Activated CD4-positive, alpha-beta T cell treated with anti-CD3 and anti-CD28 coated beads for 36 hours (primary cell): Measurements from ENCODE around the gene RARRES2. TPM values are rescaled to one million over a fixed set of nuclear protein-coding genes. Genes with fewer than 3 reads are reported as not detected.

Source experiments
- ATAC-seq: fragments of 200-7000 bp; cut with Tn5 transposase; one replicate; pipeline ENCODE4 v1.10.0; 2021; ENCODE audit warnings: mild to moderate bottlenecking, moderate library complexity
- CTCF ChIA-PET: fragments of 350-600 bp; sonication (Branson Sonifier 250); formaldehyde crosslinking; loops from one replicate; lab custom pipeline; 2021; ENCODE audit warnings: antibody characterized with exemption; lab: Charles Lee
- POLR2A ChIA-PET: fragments of 350-600 bp; sonication (Branson Sonifier 250); formaldehyde crosslinking; loops from one replicate; lab custom pipeline; 2021; ENCODE audit warnings: antibody characterized with exemption, inconsistent platforms; lab: Charles Lee
- DNase-seq: peaks from one replicate; pipeline ENCODE4 v3.0.0-alpha.2; 2020
- H3K27ac Mint-ChIP-seq: one replicate; pipeline ENCODE4 v1.8.0; 2021; ENCODE audit warnings: mixed read lengths
- H3K27me3 Mint-ChIP-seq: one replicate; pipeline ENCODE4 v1.8.0; 2021; ENCODE audit warnings: mixed read lengths
- H3K36me3 Mint-ChIP-seq: one replicate; pipeline ENCODE4 v1.8.0; 2021; ENCODE audit warnings: low read depth, mixed read lengths
- H3K4me1 Mint-ChIP-seq: one replicate; pipeline ENCODE4 v1.8.0; 2021; ENCODE audit warnings: mixed read lengths
- H3K4me3 Mint-ChIP-seq: one replicate; pipeline ENCODE4 v1.8.0; 2021; ENCODE audit warnings: mild to moderate bottlenecking, moderate library complexity, mixed read lengths
- H3K9me3 Mint-ChIP-seq: one replicate; pipeline ENCODE4 v1.8.0; 2021; ENCODE audit warnings: low read depth, mixed read lengths
- intact Hi-C, 2 experiments: fragments of 100-400 bp; cut with DNase I in 1 of 2; cut with micrococcal nuclease in 1 of 2; formaldehyde crosslinking; loops; one replicate each; pipeline versions ENCODE4 v1.14.2 to v1.15.1; 2022 to 2024; cut with DNase I, micrococcal nuclease
- total RNA-seq, 2 experiments: library from RNA; stranded (reverse); gene quantifications; one replicate each; pipeline ENCODE4 v1.2.3, GENCODE V29; 2021

RARRES2 gene
- total RNA-seq, 2 experiments from 2014 or later, result not detected

DNA sequence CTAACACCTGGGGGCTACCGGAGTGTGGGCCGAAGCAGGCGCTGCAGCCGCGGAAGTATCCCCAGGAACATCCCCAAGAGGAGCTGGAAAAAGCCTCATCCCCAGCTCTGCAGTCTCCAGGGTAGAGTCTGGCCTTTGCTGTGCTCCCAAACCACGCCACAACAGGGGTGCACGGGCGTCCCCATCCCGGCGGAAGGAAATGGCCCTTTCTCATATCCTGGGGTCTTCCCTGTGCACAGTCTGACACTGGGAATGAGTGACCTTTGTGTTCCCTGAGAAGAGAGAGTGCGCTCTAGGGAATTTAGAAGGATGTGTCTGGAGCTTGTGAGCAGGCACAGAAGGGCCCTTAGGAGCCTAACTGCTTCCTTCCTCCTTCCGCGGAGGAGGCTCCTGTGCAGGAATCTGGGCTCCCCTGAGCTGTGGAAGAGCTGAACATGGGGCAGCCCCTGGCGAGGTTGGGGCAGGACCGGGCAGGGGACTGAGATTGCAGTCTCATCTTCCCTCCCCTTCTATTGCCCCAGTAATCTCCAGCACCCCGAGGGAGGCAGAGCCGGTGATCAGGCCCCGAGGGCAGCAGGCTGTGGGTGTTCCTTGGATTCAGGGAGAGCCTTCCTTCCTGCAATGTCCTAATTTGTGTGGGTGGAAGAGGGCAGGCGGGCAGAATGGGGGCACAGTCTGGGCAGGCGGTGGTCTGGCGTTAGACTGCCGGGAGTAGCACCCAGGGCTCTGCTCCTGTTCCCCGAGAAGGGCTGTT lies 28.5 kb upstream of the RARRES2 start:
- peaks cover 25% of the 10 kb centered on the region for H3K36me3 Mint-ChIP-seq
- DNase-seq, result no peak
- H3K9me3 Mint-ChIP-seq, result no peaks in the 10 kb centered on the region
- peak overlapping the region; percentile 90 for H3K4me3 Mint-ChIP-seq
- intact Hi-C loops, result loop anchor here (1.0 to 10.0 kb wide), 7 partner anchors 9 to 975 kb away; partner anchors contain the start of genes ACTR3C (in 1 of the 2), GIMAP4 (in 1 of the 2), LRRC61 (in 1 of the 2) and NUB1 (in 1 of the 2)
- no peaks in the 10 kb centered on the region for H3K27me3 Mint-ChIP-seq
- peaks cover 40% of the 10 kb centered on the region for H3K4me1 Mint-ChIP-seq
- peak overlapping the region; percentile 97 for H3K27ac Mint-ChIP-seq
- CTCF ChIA-PET, result interaction anchor here (0.7 to 1.4 kb wide), 4 partner anchors 8 to 385 kb away, joined by 3 to 5 read pairs (median 4); a partner anchor contains a TSS
- POLR2A ChIA-PET, result interaction anchor here (0.5 to 1.2 kb wide), 5 partner anchors 8 to 385 kb away, joined by 3 to 7 read pairs (median 4); a partner anchor contains a TSS
- ATAC-seq, result no peak

DNA sequence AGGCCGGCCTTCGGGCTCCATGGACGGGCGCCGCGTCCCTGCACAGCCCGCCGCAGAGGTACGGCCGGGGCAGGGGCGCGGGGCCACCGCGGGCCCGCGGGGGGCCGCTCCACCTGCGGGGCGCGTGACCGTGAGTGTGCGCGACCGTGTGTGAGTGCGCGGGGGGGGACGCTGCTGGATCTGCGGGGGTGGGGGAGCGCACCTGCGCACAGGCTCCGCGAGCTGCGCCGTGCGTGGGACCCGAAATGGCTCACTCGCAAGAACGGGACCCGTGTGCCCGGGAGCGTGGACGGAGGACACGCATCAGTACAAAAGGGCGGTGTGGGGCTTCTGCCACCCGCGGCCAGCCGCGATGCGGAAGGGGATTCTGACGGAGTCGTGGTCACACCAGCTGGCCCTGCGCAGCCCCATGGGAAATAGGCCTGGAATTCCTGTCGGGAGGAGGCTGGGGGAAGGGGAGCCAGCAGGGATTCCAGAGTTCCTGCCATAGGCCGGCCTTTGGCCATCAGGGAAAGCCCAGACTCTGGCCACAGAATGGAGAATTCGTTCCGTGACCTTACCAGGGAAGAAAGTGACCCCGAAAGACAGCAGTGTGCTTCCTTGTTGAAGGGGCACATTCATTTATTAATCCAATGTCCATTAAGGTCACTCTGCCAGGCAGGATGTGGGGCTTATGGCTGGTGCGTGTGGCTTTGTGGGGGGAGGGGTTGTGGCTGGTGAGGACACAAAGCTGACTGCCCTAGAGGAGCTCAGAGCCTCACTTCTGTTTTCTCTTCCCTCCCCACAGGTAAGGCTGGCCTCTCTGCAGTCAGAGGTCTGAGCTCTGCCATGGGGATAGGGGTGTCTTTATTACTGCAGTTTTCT lies 27.7 kb upstream of the RARRES2 start:
- H3K27me3 Mint-ChIP-seq, result no peaks in the 10 kb centered on the region
- ATAC-seq (peak; percentile 30), DNase-seq (peak; percentile 70)
- no peaks in the 10 kb centered on the region for H3K9me3 Mint-ChIP-seq
- CTCF ChIA-PET, result interaction anchor here (0.7 to 1.4 kb wide), 5 partner anchors 9 to 386 kb away, joined by 3 to 5 read pairs (median 3); a partner anchor contains a TSS
- H3K36me3 Mint-ChIP-seq, result peaks cover 25% of the 10 kb centered on the region
- intact Hi-C loops, result loop anchor here (1.0 to 5.0 kb wide), 6 partner anchors 10 to 388 kb away; partner anchors contain the start of genes ZNF775 (in 2 of the 2), ACTR3C (in 1 of the 2), GIMAP4 (in 1 of the 2) and LRRC61 (in 1 of the 2)
- H3K4me3 Mint-ChIP-seq, result peak overlapping the region; percentile 90
- POLR2A ChIA-PET, result interaction anchor here (0.5 to 1.2 kb wide), 4 partner anchors 9 to 36 kb away, joined by 3 to 5 read pairs (median 4); a partner anchor contains a TSS
- H3K4me1 Mint-ChIP-seq, result peaks cover 39% of the 10 kb centered on the region
- peak overlapping the region; percentile 97 for H3K27ac Mint-ChIP-seq

DNA sequence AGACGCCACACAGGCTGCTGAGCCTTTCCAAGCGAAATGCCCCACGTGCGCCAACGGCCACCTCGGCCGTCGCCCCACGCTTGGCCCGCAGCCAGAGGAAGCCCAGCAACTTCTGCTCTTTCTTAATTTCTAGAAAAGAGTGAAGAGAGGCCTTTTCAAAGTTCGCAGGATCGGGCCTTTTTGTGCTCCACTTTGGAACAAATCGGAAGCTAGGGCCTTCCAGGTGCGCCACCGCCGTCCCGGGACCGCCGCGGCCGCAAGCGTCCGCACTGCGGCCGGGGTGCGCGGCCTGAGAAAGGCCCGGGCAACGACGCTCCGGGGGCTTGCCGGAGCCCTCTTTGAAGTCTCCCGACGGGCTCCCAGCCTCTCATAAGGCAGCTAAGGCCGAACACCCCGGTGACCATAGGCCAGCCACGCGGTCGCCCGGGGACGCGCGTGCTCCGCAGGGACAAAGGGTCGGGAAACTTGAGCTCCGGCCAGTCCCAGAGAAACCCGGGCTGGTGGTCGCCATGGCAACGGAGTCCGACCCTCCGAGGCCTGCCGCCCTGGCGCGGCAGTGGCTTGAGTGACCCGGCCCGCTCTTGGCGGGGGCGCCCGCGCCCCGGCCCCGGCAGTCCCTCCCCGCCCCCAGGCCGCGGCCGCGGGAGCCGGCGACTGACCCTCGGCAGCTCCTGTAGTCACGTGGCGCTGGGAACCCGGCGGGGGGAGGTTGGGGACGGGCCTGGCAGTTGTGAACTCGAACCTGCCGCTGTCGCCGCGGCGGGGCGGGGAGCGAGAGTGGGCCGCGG lies 26.9 kb upstream of the RARRES2 start, which contains the start of gene REPIN1:
REPIN1 (plus strand) TSS at position 727 of the 788 bp plus-strand sequence. CDS start 890 bp downstream, outside the sequence.
- no peaks in the 10 kb centered on the region for H3K9me3 Mint-ChIP-seq
- ChIA-PET CTCF (interaction anchor here (0.6 to 1.4 kb wide), 4 partner anchors 10 to 387 kb away, joined by 3 to 4 read pairs (median 3); no protein-coding TSS in a partner anchor), POLR2A (interaction anchor here (1.2 kb wide), 1 partner anchor 37 kb away, joined by 3 read pairs; a partner anchor contains a TSS)
- H3K27ac Mint-ChIP-seq, result peak within 1 kb of the TSS; percentile 97
- peaks cover 37% of the 10 kb centered on the region for H3K4me1 Mint-ChIP-seq
- peak; percentile 88 for DNase-seq
- H3K4me3 Mint-ChIP-seq, result peak within 1 kb of the TSS; percentile 90
- H3K27me3 Mint-ChIP-seq, result no peaks in the 10 kb centered on the region
- peak; percentile 63 for ATAC-seq
- H3K36me3 Mint-ChIP-seq, result peaks cover 19% of the 10 kb centered on the region
- intact Hi-C loops, result loop anchor here (1.0 to 5.0 kb wide), 6 partner anchors 11 to 389 kb away; partner anchors contain the start of genes ACTR3C (in 1 of the 2), GIMAP4 (in 1 of the 2), LRRC61 (in 1 of the 2) and ZNF775 (in 1 of the 2)

DNA sequence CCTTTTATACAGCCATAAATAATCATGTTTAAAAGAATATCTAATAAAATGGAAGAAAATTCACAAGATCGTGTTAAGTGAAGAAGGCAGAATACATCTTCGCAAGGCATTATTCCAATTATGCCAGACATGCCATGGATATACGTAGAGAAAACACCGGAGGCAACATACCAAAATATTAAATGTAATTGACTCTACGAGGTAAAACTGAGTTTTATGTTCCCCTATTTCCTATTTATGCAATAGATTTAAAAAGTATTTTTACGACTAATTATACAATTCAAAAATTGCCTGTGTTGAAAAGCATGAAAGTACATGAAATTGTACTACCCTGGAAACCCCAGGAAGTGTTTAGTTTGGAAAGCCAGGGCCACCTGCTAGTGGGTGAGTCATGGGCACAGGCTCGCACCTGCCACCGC lies 26.3 kb upstream of the RARRES2 start:
- peak overlapping the region; percentile 93 for H3K27ac Mint-ChIP-seq
- H3K27me3 Mint-ChIP-seq, result no peaks in the 10 kb centered on the region
- peaks cover 34% of the 10 kb centered on the region for H3K4me1 Mint-ChIP-seq
- H3K4me3 Mint-ChIP-seq, result peak overlapping the region; percentile 90
- ATAC-seq (peak; percentile 35), DNase-seq (no peak)
- ChIA-PET POLR2A (no interaction called here), CTCF (interaction anchor here (0.9 to 1.9 kb wide), 3 partner anchors 10 to 51 kb away, joined by 3 to 7 read pairs (median 4); no protein-coding TSS in a partner anchor)
- H3K36me3 Mint-ChIP-seq, result peaks cover 15% of the 10 kb centered on the region
- no peaks in the 10 kb centered on the region for H3K9me3 Mint-ChIP-seq
- intact Hi-C loops, result loop anchor here (1.0 to 5.0 kb wide), 6 partner anchors 12 to 390 kb away; partner anchors contain the start of genes ACTR3C (in 1 of the 2), GIMAP4 (in 1 of the 2), LRRC61 (in 1 of the 2) and ZNF775 (in 1 of the 2)

DNA sequence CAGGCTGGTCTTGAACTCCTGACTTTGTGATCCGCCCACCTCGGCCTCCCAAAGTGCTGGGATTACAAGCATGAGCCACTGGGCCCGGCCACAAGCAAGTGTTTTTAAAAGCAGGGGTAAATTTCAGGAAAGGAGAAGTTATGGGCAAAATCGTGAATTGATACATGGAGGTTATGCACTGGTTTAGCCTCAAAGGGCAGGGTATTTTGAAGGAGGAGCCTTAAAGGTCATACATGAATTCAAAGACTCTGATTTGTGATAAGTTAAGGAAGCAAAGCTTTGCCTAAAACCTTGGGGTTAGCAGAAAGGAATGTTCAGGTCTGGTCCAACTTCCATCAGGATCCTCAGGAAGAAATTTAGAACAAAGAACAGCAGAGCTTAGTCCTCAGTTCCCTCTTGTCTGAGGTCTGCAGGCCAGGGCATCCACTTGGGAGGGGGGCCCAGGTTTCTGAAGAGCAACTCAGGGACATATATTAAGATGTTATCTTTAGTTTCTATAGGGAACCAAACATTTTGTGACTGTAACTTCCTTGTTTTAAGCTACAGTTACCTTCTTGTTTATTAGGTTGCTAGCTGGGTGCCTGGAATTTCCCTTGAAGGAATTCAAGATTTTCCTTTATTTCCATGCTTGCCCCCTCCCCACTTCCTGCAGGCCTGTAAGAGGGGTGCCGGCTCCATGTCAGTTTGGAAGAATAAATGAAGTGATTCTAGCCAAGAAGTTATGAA lies 24.4 kb upstream of the RARRES2 start:
- intact Hi-C loops, result loop anchor here (5.0 kb wide), 2 partner anchors 201 to 391 kb away; partner anchors contain the start of gene GIMAP4 (in 1 of the 2)
- ChIA-PET CTCF (interaction anchor here (0.7 to 1.9 kb wide), 4 partner anchors 8 to 56 kb away, joined by 4 to 7 read pairs (median 4); no protein-coding TSS in a partner anchor), POLR2A (no interaction called here)
- ATAC-seq (no peak), DNase-seq (no peak)
- H3K36me3 Mint-ChIP-seq, result peaks cover 10% of the 10 kb centered on the region
- peaks cover 30% of the 10 kb centered on the region for H3K4me1 Mint-ChIP-seq
- H3K4me3 Mint-ChIP-seq, result no peak overlapping the region
- no peaks in the 10 kb centered on the region for H3K9me3 Mint-ChIP-seq
- H3K27ac Mint-ChIP-seq, result no peak overlapping the region
- H3K27me3 Mint-ChIP-seq, result no peaks in the 10 kb centered on the region

DNA sequence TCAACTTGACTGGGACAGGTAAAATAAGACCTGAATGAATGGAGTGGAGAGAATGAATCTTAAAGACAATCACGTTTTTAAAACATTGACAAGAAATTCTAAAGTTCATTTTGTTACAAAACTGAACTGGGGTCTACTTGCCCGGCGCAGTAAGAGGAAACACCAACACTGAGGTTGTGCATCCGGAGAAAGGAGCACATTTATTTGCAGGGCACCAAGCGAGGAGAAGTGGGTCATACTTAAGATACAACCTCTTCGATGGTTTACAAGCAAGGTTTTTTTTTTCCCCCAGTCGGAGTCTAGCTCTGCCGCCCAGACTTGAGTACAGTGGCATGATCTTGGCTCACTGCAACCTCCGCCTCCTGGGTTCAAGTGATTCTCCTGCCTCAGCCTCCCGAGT lies 23.8 kb upstream of the RARRES2 start:
- peaks cover 24% of the 10 kb centered on the region for H3K4me1 Mint-ChIP-seq
- no peak overlapping the region for H3K27ac Mint-ChIP-seq
- ChIA-PET POLR2A (no interaction called here), CTCF (interaction anchor here (1.1 kb wide), 1 partner anchor 56 kb away, joined by 4 read pairs; no protein-coding TSS in a partner anchor)
- ATAC-seq (no peak), DNase-seq (no peak)
- no peaks in the 10 kb centered on the region for H3K9me3 Mint-ChIP-seq
- intact Hi-C loops, result loop anchor here (5.0 kb wide), 2 partner anchors 202 to 392 kb away; partner anchors contain the start of gene GIMAP4 (in 1 of the 2)
- H3K4me3 Mint-ChIP-seq, result no peak overlapping the region
- peaks cover 6% of the 10 kb centered on the region for H3K36me3 Mint-ChIP-seq
- no peaks in the 10 kb centered on the region for H3K27me3 Mint-ChIP-seq

DNA sequence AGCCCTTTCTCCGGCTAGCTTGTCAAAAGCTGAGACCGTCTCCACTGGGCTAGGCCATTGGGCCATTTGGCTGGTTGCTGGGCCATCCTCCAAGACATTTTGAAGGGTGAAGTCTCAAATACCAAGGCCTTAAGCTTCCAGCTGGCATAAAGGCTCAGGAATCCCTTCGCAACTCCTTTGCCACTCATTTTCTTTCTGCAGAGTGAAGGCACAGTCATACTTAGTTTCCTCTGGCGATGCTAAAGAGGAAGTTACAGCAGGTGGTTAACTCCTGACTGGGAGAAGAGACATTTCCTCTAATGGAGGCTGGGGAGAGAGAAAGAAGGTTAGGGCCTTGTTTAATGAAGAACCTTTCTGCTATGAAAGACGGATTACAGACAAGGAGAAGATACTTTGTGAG lies 22.4 kb upstream of the RARRES2 start:
- ATAC-seq (no peak), DNase-seq (no peak)
- no peaks in the 10 kb centered on the region for H3K9me3 Mint-ChIP-seq
- ChIA-PET CTCF (no interaction called here), POLR2A (no interaction called here)
- H3K27ac Mint-ChIP-seq, result peak overlapping the region; percentile 2
- no peaks in the 10 kb centered on the region for H3K27me3 Mint-ChIP-seq
- intact Hi-C loops, result no loop called here
- H3K4me1 Mint-ChIP-seq, result peaks cover 28% of the 10 kb centered on the region
- no peak overlapping the region for H3K4me3 Mint-ChIP-seq
- peaks cover under 1% of the 10 kb centered on the region for H3K36me3 Mint-ChIP-seq

DNA sequence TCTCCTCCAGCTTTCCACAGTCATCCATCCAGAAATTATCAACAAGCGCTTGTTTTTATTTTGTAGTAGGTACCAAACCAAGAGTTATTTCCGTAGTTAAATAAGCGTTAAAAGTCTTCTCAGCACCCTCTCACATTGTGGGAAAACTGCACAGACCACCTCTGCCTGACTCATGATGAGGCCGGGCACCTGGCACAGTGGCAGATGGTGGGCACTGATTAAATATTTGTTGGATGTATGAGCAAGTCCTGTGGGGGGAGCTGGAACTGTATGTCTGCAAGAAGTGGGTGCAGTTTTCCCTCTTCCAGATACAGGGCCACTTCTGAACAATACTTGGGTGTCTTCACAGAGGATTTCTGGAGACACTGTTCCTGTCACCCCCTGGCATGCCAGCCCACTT lies 21.9 kb upstream of the RARRES2 start:
- ATAC-seq (no peak), DNase-seq (no peak)
- ChIA-PET CTCF (no interaction called here), POLR2A (no interaction called here)
- Mint-ChIP-seq H3K4me1 (peaks cover 33% of the 10 kb centered on the region), H3K4me3 (no peak overlapping the region), H3K9me3 (no peaks in the 10 kb centered on the region), H3K27ac (no peak overlapping the region), H3K36me3 (no peaks in the 10 kb centered on the region), H3K27me3 (no peaks in the 10 kb centered on the region)
- intact Hi-C loops, result no loop called here

DNA sequence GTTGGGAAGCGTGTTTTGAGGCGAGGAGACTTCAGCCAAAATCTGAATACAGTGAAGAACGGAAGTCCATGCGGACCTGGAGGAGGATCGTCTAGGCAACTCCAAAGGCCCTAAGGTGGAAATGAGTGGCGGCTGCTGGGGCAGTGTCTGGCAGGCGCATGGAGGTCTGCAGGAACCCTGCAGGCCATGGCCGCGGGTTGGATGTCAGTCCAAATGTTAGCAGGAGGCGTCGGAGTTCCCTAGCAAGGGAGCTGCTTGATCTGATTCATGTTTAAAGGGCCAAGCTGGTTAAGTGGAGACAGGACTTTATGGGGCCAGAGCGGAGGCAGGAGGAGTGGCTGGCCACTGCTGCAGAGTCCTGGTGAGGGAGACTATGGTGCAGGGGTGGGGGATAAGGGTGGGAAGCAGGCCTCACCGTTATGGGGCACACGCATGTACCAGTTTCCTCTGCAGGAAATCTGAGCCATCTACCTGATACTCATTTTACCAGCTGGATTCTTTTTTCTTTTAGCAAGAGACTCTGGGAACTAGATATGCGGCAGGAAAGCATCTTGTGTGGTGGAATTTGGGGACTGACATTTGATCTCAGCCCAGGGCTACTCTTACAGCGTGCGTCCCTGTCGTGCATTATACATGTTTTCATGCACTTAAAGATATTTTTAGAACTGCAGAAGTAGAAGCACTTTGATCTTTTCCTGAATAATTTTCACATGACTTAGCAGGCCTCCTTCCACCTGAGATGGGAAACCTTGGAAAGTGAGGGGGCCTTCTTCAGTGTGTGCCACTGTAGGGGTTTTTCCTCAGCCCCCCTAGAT lies 20.6 kb upstream of the RARRES2 start:
- CTCF ChIA-PET, result interaction anchor here (0.5 to 2.0 kb wide), 6 partner anchors 14 to 491 kb away, joined by 3 to 4 read pairs (median 3); no protein-coding TSS in a partner anchor
- POLR2A ChIA-PET, result no interaction called here

More for the DNA sequence above, 20.6 kb upstream of the RARRES2 start:
- H3K4me3 Mint-ChIP-seq, result no peak overlapping the region
- no peak for ATAC-seq
- H3K4me1 Mint-ChIP-seq, result peaks cover 39% of the 10 kb centered on the region
- intact Hi-C loops, result no loop called here
- H3K36me3 Mint-ChIP-seq, result no peaks in the 10 kb centered on the region
- H3K9me3 Mint-ChIP-seq, result no peaks in the 10 kb centered on the region
- no peak for DNase-seq
- no peak overlapping the region for H3K27ac Mint-ChIP-seq
- no peaks in the 10 kb centered on the region for H3K27me3 Mint-ChIP-seq
